SHP77 (cell line): Measurements from ENCODE around the gene ZNF609.
A peak's percentile ranks its signal among the peaks of the same experiment; 100 is the strongest.

Source experiments
- DNase-seq, 2 experiments: peaks; one replicate each; lab custom pipeline; 2025; lab: John Stamatoyannopoulos, UW

Gene ZNF609

DNA sequence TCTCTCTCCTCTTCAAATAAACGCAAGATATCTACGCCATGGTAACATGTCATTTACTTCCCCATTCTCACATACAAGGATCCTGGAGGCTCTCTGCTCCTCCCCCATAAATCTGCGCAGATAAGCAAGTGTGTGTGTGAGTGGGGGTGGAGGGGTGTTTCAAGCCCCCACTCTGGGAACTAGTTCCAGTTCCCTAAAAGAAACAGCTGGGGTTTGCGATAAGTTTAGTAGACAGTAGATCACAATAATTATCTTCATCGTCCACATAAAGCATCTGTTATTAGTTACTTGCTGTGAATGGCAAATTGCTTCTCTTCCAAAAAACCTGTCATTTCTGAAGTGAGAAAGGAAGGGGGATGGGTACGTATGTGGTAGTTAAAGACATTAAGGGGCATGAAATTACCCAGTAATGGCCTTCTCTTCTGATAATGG, 235.2 kb downstream of the ZNF609 start:
- DNase-seq, result no peak

- DNase-seq, result no peak
Measured at GRCh38 chr15:64696481-64696880, 236.1 kb downstream of the ZNF609 start.

DNA sequence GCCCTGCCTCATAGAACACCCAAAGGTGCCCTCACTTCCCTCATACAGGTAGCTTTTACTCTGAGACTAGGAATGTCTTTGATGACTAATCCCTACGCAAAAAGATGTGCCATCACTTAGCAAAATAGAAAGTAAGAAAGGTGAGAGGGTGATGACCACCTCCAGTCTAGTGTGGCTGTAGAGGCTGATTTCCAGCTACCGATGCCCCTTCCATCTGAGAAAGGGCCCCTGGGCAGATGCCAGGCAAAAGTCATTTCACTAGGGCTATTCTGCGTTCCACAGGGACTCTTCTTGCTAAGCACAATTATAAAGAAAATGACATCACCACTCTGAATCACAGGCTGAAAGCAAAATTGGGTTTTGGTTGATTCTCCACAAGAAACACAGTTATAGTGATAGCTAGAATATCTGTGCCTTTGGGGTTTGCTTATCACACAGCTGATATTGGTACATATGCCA, 237.6 kb downstream of the ZNF609 start:
- DNase-seq, result no peak

- DNase-seq, result no peak
Measured at GRCh38 chr15:64698823-64699222, 238.4 kb downstream of the ZNF609 start.

- no peak for DNase-seq
Measured at GRCh38 chr15:64699751-64700388, 239.5 kb downstream of the ZNF609 start.

GRCh38 chr15:64701051-64701450, 240.7 kb downstream of the ZNF609 start:
- no peak for DNase-seq

DNA sequence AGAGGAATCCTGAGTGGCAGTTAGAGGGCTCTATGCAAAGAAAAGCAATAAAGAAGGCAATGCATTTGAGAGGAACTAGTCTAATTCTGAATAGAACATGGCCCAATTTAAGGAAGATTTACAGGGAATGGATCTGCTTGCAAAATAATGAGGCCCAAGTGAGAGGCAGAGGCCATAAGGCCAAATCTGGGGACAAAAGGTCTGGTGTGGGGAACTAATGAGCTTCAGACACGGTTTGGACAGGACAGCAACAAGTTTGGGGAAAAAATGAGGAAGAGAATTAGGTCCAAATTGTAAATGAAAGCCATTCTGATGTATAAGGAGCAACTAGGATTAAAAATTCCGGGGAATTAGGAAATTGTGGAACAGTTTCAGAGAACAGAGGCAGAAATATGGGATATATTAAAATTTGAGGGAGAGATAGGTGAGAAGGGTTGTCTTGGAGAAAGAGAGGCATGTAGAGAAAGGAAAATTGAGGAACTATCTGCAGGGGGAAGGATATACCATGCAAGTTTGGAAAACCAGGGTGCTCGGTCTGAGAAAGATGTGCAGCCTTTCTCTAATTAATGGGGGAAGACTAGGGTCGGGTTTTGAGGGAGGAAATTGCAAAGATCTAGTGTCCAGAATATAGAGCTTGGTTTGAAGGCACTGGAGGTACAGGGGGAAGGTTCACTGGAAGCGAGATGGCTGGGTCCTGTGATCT, 241.3 kb downstream of the ZNF609 start:
- DNase-seq, result no peak

DNA sequence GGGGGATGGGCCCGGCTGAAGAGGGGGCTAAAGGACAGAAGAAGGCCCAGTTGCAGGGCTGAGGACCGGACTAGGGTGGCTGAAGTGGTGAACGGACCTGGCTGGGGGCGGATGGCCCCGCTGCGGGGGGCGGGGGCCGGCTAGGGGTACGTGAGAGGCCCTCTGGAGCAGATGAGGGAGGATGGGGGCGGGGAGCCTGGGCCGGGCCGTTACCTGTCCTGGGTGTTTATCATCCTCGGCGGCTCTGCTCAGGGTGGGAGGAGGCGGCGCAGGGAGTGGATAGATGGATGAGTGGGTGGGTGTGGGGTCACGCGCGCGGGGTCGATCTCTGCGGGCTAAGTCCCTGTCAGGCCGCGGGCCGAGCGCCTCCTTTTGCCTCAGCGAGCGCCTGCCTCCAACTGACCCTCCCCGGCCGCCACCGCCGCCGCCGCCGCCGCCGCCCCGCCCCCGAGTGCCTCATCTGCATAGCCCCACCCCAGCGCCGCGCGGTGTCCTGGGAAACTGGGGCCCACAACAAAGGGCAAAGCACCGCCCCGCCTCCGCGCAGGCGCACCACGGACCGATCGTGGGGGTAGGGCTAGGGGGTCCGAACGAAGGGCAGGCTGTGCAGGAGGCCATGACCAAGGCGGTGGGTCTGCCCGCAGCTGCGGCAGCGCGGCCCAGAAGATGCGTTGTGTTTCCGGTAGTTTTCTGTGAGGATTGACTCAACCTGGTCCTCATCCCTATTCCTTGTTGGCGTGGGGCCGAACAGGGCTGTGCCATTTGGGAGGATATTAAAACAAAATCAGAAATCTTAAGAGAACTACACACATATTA, 242.6 kb downstream of the ZNF609 start:
- DNase-seq, result peak; percentile 94

DNA sequence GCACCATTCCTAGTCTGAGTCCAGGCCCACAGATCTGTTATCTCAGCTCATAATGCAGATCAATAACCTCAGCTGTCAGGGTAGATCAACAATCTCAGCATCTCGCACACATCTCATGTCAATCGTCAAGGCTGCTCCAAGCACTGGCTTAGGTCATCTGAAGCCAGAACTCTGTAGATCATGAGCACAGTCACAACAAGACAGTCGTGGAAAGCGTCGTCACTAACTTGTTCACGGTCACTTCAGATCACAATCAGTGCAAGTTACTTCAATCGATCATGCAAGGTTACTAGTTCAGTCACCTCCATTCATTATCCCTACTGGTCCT, 243.2 kb downstream of the ZNF609 start:
- DNase-seq, result peak; percentile 27 to 30

- no peak for DNase-seq
Measured at GRCh38 chr15:64705006-64705405, 244.6 kb downstream of the ZNF609 start.

GRCh38 chr15:64706011-64706911, 245.9 kb downstream of the ZNF609 start:
- no peak for DNase-seq

- no peak for DNase-seq
Measured at GRCh38 chr15:64710676-64711428, 250.5 kb downstream of the ZNF609 start.

DNA sequence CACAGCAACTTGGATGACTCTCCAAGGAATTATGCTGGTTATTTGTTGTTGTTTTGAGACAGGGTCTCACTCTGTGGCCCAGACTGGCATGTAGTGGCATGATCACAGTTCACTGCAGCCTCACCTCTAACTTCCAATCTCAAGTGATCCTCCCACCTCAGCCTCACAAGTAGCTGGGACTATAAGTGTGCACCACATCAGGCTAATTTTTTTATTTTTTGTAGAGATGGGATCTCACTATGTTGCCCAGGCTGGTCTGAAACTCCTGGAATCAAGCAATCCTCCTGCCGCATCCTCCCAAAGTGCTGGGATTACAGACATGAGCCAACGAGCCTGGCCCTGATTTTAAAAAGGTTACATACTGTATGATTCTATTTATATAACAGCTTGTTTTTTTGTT, 252.0 kb downstream of the ZNF609 start:
- no peak for DNase-seq

DNA sequence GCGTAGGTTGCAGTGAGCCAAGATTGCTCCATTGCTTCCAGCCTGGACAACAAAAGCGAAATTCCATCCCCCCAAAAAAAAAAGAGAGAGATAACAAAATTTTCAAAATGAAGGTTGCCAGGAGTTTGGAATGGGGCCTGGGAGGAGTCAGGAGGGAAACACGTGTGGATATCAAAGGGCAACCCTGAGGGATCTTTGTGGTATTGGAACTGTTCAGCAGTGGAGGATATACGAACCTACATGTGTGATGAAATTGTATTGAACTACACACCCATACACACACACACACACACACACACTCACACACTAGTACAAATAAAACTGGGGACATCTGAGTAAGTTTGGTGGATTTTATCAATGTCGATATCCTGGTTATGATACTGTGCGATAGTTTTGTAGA, 253.2 kb downstream of the ZNF609 start:
- DNase-seq, result no peak

GRCh38 chr15:64716452-64716851, 256.1 kb downstream of the ZNF609 start:
- DNase-seq, result no peak

DNA sequence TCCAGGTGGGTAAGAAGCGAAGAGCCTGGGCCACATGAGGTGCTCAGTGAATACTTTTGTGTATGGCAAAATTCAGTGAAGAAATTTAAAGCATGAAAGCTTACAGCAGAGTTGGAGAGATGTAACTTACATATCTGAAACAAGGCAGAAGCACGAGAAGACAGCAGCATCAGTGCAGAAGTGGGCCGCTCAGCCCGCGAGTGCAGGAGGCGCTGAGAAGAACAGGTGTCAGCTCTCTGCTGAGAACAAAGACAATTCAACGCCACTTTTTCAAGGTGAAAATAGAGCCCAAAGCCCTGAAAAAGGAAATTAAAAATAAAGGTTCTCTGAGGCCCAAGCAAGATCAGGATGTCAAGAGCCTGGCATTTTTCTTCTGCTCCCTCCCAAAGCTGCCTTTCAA, 256.8 kb downstream of the ZNF609 start:
- DNase-seq, result no peak

DNA sequence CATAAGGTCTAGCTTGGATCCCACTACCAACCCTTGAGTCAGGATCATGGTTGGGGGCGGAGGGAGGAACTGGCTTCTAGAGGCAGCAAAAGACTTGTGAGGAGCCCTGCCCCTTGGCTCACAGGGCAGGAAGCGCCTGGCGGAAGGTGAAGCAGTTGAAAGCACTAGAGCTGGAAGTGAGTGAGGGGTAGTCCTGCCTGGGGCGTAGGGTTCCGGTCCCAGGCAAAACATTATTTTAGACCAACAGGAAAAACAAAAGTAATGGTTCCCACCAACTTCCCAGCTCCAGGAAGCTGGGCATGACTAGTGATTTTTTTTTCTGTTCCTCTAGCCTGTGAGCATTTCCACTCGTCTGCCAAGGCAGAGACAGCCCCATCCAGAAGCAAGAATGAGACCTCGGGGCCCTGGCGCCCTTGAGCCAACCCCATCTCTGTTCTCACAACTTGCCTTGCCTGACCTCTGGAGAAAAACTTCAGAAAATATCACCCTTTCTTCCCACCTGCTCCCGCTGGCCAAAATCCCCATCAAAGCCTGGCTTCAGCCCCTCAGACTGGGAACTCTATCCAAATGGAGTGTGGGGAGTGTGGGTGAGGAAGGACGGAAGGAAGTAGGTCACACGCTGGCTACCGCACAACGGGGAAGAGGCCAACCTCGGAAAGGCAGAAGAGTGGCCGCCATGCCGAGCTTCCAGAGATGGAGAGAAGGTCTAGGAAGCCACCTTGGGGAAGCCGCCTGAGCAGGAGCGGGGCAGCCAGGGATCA, 257.5 kb downstream of the ZNF609 start:
- no peak for DNase-seq

DNA sequence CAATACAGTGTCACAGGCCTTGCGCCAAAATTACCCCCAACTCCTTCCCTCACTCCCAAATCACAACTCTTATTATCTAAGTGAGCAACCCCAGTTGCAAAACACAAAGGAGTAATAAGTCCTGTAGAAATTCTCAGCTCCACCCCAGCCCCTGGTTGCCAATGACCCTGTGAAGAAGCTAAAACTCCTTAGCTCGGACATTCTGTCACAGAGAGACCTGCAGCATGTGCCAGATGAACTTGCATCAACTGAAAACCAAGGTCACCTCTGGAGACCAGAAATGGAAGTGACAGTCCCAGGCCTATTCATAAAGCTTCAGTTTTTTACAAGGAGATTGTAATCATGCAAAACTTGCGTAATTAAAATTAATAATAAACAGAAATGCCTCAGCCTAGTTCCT, 259.8 kb downstream of the ZNF609 start:
- no peak for DNase-seq

- no peak for DNase-seq
Measured at GRCh38 chr15:64730151-64730550, 269.8 kb downstream of the ZNF609 start.

DNA sequence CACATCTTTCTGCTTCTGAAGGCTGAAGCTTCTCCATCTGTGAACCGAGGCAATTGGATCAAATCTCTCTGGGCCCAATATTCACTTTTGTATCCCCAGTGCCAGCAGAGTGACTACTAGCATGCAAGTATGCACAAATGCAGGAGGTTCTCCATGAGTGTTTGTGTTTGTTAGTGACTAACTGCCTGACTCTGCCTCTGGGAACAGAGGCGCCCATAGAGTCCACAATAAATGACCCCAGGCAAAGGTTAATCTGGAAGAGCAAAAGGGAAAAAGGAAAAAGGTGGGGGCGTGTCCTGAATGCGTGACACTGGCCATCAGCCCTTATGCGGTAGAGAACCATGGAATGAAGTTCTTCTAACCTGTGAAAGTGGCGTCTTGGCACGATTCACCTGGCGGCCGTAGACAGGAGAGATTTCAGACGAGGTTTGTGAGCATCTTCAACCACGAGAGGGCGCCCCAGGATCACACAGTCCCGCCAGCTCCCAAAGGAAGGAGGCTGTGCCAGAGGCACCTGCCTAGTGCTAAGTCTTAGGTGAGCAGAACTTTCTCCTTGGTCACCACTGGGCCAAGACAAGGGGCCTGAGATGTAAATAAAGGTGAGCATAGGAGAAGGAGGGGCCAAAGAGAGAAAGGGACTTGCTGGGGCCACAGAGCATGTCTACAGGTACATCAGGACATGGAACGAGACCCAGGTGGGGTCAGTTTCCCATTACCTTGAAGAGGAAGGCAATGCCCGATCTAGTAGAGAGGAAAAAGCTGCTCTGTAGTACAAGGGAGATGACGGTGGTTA, 270.8 kb downstream of the ZNF609 start:
- peak; percentile 79 to 82 for DNase-seq
